Glutamatergic neuron (in vitro differentiated cells): ENCODE results near the gene LRRC71. TPM values are rescaled to one million over a fixed set of nuclear protein-coding genes. Genes with fewer than 3 reads are reported as not detected.

Experiments used
- DNase-seq: peaks from one replicate; pipeline ENCODE4 v3.0.0; 2022
- H3K27ac Mint-ChIP-seq: one replicate; pipeline ENCODE4 v1.8.0; 2020; ENCODE audit warnings: mild to moderate bottlenecking, mixed read lengths, inconsistent platforms; ENCODE audit not compliant: unreplicated experiment
- H3K27me3 Mint-ChIP-seq: one replicate; pipeline ENCODE4 v1.8.0; 2020; ENCODE audit warnings: mild to moderate bottlenecking, moderate library complexity, mixed read lengths, inconsistent platforms; ENCODE audit not compliant: unreplicated experiment
- H3K36me3 Mint-ChIP-seq: one replicate; pipeline ENCODE4 v1.8.0; 2020; ENCODE audit warnings: mild to moderate bottlenecking, mixed read lengths, inconsistent platforms; ENCODE audit not compliant: unreplicated experiment
- H3K4me1 Mint-ChIP-seq: one replicate; pipeline ENCODE4 v1.8.0; 2020; ENCODE audit warnings: mild to moderate bottlenecking, low read depth, mixed read lengths, inconsistent platforms; ENCODE audit not compliant: unreplicated experiment
- H3K4me3 Mint-ChIP-seq: one replicate; pipeline ENCODE4 v1.8.0; 2020; ENCODE audit warnings: mild to moderate bottlenecking, mixed read lengths, inconsistent platforms; ENCODE audit not compliant: unreplicated experiment
- H3K9me3 Mint-ChIP-seq: one replicate; pipeline ENCODE4 v1.8.0; 2020; ENCODE audit warnings: mild to moderate bottlenecking, moderate library complexity, mixed read lengths, inconsistent platforms; ENCODE audit not compliant: unreplicated experiment
- CTCF ChIP-seq: fragments of 200-600 bp; sonication (generic); IDR thresholded peaks from one replicate; pipeline ENCODE4 v1.5.0; 2021; ENCODE audit not compliant: partially characterized antibody, unreplicated experiment
- total RNA-seq: library from RNA; stranded (reverse); fragmentation: NEBNext Ultra II Directional; extraction: Animal tissue kit (Norgen Biotek cat#: 25700); gene quantifications from one replicate; pipeline ENCODE4 v1.2.1, GENCODE V29; 2021; ENCODE audit not compliant: unreplicated experiment

Gene LRRC71
- total RNA-seq, 1 donor from 2014 or later = not detected

GRCh38 chr1:156944268-156944667, 23.8 kb downstream of the LRRC71 start:
- peaks cover 7% of the 10 kb centered on the region for H3K27me3 Mint-ChIP-seq
- no peak for TF ChIP-seq CTCF
- no peaks in the 10 kb centered on the region for H3K4me1 Mint-ChIP-seq
- peaks cover 23% of the 10 kb centered on the region for H3K36me3 Mint-ChIP-seq
- no peak for DNase-seq
- H3K27ac Mint-ChIP-seq = no peak overlapping the region
- no peak overlapping the region for H3K4me3 Mint-ChIP-seq
- peaks cover 8% of the 10 kb centered on the region for H3K9me3 Mint-ChIP-seq

GRCh38 chr1:156944848-156945247, 24.4 kb downstream of the LRRC71 start:
- Mint-ChIP-seq H3K4me1 (no peaks in the 10 kb centered on the region), H3K27ac (no peak overlapping the region), H3K4me3 (no peak overlapping the region), H3K27me3 (peaks cover 7% of the 10 kb centered on the region), H3K36me3 (peaks cover 23% of the 10 kb centered on the region), H3K9me3 (peaks cover 8% of the 10 kb centered on the region)
- TF ChIP-seq CTCF = no peak
- no peak for DNase-seq

GRCh38 chr1:156945881-156946661, 25.6 kb downstream of the LRRC71 start:
- Mint-ChIP-seq H3K27me3 (peaks cover 7% of the 10 kb centered on the region), H3K4me3 (no peak overlapping the region), H3K36me3 (peaks cover 20% of the 10 kb centered on the region), H3K9me3 (peaks cover 8% of the 10 kb centered on the region), H3K27ac (no peak overlapping the region), H3K4me1 (no peaks in the 10 kb centered on the region)
- no peak for TF ChIP-seq CTCF
- DNase-seq = no peak

- Mint-ChIP-seq H3K27me3 (peaks cover 7% of the 10 kb centered on the region), H3K4me1 (no peaks in the 10 kb centered on the region), H3K36me3 (peaks cover 18% of the 10 kb centered on the region), H3K4me3 (no peak overlapping the region), H3K27ac (no peak overlapping the region), H3K9me3 (peaks cover 8% of the 10 kb centered on the region)
- TF ChIP-seq CTCF = no peak
- DNase-seq = no peak
These were observed 26.7 kb downstream of the LRRC71 start for GRCh38 chr1:156947127-156947526.

GRCh38 chr1:156947818-156948525, 27.5 kb downstream of the LRRC71 start:
- DNase-seq = no peak
- Mint-ChIP-seq H3K4me3 (no peak overlapping the region), H3K36me3 (peaks cover 18% of the 10 kb centered on the region), H3K27ac (no peak overlapping the region), H3K27me3 (peaks cover 8% of the 10 kb centered on the region), H3K9me3 (peaks cover 6% of the 10 kb centered on the region), H3K4me1 (no peaks in the 10 kb centered on the region)
- no peak for TF ChIP-seq CTCF
